ENCODE results near the gene KANSL1.
"Not testable (repeated sequence)": the region's sequence is repeated elsewhere in the genome, so short reads cannot be mapped to it uniquely, and the experiment has no call there.

KANSL1 gene, protein sequence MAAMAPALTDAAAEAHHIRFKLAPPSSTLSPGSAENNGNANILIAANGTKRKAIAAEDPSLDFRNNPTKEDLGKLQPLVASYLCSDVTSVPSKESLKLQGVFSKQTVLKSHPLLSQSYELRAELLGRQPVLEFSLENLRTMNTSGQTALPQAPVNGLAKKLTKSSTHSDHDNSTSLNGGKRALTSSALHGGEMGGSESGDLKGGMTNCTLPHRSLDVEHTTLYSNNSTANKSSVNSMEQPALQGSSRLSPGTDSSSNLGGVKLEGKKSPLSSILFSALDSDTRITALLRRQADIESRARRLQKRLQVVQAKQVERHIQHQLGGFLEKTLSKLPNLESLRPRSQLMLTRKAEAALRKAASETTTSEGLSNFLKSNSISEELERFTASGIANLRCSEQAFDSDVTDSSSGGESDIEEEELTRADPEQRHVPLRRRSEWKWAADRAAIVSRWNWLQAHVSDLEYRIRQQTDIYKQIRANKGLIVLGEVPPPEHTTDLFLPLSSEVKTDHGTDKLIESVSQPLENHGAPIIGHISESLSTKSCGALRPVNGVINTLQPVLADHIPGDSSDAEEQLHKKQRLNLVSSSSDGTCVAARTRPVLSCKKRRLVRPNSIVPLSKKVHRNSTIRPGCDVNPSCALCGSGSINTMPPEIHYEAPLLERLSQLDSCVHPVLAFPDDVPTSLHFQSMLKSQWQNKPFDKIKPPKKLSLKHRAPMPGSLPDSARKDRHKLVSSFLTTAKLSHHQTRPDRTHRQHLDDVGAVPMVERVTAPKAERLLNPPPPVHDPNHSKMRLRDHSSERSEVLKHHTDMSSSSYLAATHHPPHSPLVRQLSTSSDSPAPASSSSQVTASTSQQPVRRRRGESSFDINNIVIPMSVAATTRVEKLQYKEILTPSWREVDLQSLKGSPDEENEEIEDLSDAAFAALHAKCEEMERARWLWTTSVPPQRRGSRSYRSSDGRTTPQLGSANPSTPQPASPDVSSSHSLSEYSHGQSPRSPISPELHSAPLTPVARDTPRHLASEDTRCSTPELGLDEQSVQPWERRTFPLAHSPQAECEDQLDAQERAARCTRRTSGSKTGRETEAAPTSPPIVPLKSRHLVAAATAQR (N-terminal part only)

DNA sequence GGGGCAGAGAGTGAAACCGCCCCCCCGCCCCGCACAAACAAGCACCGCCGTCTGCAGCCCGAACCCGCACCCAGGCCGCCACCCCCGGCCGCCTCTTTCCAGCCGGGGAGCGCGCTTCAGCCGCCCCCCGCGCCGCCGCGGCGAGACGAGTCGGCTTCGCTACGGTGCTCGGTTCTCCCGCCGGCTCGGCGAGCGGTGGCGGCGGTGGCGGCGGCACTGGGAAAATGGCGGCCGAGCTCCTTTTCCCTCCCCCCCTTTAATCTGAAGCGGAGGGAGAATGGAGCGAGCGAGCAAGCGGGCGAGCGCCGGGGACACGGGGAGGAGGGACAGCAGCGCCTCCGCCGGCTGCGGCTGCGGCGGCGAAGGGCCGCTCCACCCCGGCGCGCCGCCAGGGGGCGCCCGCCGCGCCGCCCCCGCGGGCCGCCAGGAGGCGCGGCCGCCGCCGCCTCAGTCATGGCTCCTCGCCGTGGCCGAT, at the start of gene KANSL1:
KANSL1 (minus strand) TSS at position 279 of the 475 bp plus-strand sequence. CDS start 21,286 bp downstream, outside the sequence.
- DNase-seq (ENCODE audit: low spot score) = peak; percentile 92

DNA sequence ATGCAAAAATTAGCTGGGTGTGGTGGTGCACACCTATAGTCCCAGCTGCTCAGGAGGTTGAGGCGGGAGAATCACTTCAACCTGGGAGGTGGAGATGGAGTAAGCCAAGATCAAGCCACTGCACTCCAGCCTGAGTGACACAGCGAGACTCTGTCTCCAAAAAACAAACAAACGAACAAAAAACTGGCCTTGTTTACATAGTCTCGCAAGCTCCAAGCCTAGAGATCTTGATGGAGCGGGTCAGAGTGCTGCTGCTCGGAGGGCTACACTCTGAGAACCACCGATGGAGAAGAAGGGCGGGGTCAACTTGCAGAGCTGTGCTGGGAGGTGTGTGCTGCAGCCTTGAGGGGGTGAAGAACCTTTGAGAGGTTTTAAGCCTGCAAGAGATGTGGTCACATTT, 38.1 kb upstream of the KANSL1 start:
- DNase-seq (ENCODE audit: low spot score) = not testable (repeated sequence)

DNA sequence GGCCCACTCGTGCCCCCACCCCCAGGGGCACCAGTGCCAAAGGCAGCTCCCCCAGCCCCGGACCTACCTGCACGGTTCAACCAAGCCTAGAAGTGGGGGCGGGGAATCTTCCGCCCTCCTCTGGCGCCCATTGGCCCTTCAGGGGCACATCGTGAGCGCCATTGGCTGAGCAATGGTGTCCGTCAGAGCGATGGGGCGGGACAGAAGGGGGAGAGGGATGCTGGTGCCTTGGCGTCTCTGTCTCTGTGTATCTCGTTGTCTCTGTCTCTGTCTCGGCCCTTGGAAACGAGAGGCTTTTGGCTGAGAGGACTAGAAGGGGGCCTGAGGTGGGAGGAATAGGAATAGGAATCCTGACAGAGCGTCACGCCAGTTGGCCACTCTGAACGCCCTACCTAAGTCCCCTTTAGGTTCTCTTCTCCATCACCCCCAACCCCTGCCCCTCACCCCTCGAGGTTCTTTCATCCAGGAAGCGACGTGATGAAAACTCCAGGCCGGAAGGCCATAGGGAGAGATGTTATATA, 32.1 kb upstream of the KANSL1 start:
- DNase-seq (ENCODE audit: low spot score) = peak; percentile 97

DNA sequence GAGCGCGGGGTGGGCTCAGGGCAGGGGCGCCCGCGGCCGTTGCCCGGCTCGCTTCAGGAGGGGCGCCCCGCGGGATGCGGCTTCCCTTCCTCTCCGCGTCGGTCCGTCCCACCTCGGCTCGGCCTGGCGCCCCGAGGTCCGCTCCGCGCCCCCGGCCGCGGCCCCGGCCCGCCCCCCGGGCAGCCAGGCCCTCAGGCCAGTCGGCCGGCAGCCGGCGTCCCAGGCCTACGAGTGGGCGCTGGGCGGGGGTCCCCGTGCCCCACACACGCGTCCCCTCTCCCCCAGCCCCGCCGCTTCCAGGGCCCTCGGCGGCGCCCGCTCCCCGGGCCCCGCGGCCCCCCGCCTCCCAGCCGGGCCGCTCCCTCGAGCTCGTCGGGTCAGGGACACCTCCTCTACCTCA, 31.6 kb upstream of the KANSL1 start:
- DNase-seq (ENCODE audit: low spot score) = not testable (repeated sequence)

DNA sequence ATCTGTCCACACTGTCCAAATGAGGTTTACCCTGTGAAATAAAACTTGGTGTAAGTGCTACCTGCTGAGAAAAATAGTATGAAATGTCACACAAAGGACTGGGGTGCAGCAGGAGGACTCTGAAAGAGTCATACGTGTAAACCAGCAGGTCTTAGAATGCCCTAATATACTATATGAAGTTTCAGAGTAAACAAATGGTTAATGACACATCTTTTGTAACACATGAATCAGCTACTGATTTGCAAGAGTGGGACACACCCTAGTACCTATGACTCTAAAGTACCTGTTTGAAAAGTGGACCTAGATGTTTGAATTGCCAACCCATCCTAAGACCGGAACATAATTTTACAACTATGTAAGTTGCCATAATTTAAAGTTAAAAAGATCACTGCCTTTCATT, 29.8 kb upstream of the KANSL1 start:
- DNase-seq (ENCODE audit: low spot score) = not testable (repeated sequence)

DNA sequence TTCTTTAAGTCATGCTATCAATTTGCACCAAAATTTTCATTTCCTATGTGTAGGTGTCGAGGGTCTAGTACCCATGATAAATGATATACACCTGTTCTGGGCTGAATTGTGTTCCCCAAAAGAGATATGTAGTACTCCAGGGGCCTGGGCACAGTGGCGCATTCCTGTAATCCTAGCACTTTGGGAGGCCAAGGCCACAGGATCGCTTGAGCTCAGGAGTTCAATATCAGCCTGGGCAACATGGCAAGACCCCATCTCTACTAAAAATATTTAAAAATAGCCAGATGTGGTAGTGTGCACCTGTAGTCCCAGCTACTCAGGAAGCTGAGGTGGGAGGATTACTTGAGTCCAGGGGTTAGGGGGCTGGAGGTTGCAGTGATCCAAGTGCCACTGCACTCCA, 23.5 kb upstream of the KANSL1 start:
- no peak for DNase-seq (ENCODE audit: low spot score)

DNA sequence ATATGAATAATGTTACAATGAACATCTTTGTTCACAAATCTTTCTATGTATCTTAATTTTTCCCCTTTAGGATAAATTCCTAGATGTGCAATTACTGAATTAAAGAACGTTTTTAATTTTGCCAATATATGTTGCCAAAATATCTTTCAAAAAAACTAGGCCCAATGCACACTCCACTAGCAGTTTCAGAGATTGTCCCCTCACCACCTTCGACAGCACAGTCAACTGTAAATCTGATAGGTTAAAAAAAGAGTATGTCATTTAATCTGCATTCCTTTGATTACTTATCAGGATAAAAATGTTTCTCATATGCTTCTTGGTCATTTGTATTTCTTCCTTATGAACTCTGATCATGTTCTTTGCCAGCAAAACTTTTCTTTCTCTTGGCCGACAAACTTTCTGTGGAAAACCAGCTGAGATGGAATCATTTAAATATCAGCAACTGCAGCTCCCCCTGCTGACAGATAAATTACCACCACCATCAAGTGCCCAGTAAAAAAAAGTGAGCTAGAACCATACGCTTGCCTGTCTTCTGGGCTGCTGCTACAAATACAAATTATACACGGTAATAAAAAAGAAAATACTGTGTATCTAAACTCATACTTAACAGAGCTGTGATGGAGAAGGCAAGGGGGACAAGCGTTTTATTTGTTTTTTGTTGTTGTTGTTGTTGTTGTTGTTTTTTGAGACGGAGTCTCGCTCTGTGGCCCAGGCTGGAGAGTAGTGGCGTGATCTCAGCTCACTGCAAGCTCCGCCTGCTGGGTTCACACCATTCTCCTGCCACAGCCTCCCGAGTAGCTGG, 19.6 kb upstream of the KANSL1 start:
- peak; percentile 68 for DNase-seq (ENCODE audit: low spot score)

DNA sequence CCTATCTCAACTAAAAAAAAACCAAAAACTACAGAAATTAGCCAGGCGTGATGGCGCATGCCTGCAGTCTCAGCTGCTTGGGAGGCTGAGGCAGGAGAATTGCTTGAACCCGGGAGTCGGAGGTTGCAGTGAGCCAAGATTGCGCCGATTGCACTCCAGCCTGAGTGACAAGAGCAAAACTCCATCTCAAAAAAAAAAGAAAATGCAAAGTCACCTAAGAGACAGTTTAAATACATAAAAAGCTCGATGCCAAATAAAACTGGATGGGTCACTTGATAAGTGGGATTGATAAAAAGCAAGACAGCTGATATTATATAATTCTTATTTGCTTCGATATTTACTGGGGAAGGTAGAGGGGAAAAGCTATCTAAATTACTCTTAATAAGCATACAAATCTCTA, 15.8 kb upstream of the KANSL1 start:
- no peak for DNase-seq (ENCODE audit: low spot score)

DNA sequence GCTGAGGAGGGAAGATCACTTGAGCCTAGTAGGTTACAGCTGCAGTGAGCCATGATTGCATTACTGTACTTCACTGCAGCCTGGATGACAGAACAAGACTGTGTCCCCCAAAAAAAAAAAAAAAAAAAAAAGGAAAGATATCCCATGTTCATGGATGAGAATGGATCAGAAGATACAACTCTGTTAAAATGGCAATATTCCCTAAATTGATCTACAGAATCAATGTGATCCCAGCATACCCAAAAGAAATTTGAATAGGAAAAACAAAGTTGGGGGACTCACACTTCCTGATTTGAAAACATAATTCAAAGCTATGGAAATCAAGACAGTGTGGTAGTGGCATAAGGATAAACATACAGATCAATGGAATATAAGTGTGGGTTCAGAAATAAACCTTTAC, 12.7 kb upstream of the KANSL1 start:
- no peak for DNase-seq (ENCODE audit: low spot score)

DNA sequence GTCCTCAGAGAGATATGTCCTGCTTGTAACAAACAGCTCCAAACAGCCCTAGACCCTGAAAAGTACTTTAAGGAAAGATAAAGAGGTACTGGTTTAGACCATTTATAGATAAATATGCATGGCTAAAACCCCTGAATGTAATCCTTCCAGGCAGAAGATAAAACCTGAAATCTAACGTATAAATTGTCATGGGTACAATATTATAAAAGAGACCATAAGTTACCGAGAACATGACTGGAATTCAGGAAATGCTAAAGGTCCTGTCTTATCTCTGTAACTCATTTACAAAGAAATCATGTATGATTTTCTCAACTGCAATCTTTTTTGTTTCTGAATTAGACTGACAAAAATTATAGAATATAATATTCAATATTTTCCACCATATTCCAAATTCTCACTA, 9.2 kb upstream of the KANSL1 start:
- no peak for DNase-seq (ENCODE audit: low spot score)

DNA sequence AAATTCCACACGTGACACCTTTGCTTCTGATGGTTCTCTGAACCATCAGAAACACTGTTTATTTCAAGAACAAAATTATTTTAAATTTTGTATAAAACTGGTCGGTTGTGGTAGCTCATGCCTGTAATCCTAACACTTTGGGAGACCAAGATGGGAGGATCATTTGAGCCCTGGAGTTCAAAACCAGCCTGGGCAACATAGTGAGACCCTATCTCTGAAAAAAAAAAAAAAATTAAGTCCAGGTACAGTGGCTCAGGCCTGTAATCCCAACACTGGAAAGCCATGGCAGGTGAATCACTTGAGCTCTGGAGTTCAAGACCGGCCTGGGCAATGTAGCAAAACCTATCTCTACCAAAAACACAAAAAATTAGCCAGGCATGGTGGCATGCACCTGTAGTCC, 8.3 kb upstream of the KANSL1 start:
- DNase-seq (ENCODE audit: low spot score) = no peak

DNA sequence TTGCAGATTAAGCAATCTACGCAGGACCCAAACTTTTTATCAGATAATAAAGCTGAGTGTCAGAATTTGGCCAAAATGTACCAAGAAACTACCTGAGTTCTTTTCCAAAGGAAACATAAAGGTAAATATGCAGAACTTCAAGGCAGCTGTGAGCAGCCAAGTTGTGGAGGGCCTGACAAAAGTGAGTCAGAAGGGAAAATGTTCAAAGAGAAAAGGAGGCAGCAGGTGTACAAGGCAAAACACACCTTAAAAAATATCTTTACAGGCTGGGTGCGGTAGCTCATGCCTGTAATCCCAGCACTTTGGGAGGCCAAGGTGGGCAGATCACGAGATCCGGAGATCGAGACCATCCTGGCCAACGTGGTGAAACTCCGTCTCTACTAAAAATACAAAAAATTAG, 7.0 kb upstream of the KANSL1 start:
- no peak for DNase-seq (ENCODE audit: low spot score)

DNA sequence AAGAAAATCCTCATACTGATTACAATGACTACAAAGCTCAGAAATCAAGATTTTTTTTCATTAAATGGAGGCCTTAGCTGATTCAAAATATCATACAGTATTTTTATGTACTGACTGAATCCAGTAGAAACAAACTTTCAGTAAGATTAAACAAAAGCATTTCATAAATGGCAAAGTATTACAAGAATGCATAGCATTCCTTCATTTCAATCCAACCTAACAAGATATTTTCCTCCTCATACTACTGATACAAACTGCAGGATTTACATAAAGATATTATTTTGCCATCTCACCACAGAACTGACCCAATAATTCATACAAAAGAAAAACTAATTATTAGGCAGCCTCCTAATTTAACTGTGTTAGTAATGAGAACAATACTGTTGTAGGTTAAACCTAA, 6.2 kb upstream of the KANSL1 start:
- DNase-seq (ENCODE audit: low spot score) = no peak

DNA sequence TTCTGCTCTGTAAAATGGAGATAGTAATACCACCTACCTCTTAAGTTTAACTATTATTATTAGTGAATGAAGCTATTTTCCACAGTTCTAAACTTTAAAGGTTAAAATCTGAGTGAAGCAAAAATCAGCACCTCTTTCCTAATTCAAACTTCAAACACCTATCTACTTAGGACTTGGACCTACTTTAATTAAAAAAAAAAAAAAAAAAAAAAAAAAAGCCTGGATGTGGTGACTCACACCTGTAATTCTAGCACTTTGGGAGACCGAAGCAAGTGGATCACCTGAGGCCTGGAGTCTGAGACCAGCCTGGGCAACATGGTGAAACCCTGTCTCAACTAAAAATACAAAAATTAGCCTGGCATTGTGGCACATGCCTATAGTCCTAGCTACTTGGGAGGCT, 5.0 kb upstream of the KANSL1 start:
- no peak for DNase-seq (ENCODE audit: low spot score)

DNA sequence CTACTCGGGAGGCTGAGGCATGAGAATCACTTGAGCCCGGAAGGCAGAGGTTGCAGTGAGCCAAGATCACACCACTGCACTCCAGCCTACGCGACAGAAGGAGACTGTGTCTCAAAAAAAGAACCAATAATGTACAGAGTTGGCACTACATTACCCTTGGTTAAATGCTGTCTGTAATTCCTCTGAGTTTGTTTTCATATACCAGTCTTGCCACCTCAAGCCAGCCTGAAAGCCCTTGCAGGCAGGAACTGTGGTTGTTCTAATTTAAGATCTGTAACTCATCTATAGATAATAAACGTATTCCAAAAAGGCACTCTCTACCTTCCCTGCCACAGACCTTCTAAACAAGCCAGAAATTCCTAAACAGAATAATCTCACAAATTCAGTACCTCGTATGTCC, 4.3 kb upstream of the KANSL1 start:
- DNase-seq (ENCODE audit: low spot score) = no peak

DNA sequence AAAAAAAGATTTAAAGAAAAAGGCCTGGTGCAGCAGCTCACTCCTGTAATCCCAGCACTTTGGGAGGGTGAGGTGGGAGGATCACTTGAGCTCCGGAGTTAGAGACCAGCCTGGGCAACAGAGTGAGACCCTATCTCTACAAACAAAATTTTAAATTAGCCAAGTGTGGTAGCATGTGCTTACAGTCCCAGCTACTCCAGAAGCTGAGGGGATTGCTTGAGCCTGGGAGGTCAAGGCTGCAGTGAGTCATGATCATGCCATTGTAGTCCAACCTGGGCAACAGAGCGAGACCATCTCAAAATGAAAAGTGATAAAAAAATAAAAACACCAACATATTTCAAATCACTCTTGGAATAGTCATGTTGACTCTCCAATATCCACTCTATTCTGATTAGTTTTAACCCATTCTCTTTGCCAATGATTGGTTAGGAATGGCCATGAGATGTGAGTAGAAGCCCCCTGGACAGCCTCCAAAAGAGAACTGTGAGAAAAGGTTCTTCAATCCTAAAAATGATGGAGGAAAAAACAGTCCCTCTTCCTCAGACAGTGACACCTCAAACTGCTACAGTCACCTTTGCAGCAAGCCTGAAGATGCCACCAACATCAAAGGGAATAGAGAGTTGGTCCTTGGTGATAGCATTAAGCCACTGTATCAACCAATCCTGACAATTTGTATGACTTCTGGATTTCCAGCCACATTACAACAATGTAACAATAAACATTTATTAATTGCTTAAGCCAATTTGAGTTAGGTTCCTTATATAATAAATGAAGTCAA, 2.9 kb upstream of the KANSL1 start:
- DNase-seq (ENCODE audit: low spot score) = no peak

DNA sequence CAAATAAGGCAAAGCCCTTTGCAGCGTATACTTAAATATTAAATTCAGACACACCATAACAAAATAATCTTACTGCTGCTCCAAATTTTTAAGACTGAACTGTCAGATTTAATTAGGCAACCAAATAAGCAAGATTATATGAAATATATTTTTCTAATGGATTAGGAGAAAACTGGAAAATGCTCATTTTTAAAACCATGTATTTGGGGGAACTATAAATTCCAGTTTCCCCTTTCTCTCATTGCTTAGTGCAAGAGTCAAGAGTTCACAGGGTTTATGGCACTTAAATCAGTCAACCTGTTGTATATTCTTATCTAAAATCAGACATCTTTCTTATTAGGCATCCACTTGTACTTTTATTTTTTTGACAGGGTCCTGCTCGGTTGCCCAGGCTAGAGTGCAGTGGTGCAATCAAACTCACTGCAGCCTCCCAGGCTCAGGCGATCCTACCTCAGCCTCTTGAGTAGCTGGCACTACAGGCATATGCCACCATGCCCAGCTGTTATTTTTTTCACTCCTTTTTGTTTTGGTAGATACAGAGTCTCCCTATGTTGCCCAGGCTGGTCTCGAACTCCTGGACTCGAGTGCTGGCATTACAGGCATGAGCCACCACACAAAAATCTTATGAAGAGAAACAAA, 2.1 kb upstream of the KANSL1 start:
- no peak for DNase-seq (ENCODE audit: low spot score)

DNA sequence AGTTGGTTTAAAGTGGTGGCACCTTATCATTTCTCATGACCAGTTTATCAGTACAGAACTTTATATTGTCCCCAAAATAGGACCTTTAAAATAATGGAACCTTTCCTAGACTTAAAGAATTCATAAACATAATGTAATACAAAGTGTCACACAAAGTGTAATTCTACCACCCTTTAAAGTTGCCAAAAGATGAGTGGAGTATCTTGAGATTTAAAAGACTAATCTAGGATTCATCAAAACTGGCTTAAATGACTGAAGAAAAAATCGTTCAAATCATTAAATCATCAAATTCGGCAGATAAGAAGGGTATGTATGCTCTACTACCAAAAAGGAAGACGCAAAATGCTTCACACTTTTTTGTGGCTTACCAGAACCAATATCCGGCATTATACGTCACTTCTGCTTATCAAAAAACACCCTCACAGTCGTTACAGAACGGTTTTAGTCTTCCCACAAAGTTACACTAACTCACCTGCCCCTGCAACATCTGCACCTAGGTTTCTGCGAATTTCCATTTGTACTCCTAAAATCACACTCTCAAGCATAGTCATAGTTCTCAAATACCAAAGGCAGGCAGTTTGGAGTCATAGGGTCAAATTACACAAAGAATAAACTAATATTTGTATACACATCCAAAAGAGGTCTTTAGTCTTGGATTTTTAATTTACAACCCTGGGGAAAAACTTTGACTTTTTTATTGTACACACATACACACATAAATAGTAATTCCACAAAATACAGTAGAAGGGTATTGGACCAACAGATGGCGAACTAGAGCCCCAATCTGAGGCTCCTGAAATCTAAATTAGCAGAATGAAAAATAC, 1.4 kb upstream of the KANSL1 start:
- DNase-seq (ENCODE audit: low spot score) = peak; percentile 92
